Esophagus muscularis mucosa (tissue), 4 donors: Measurements from ENCODE around the gene C5orf15. TPM values are rescaled to one million over a fixed set of nuclear protein-coding genes. Genes with fewer than 3 reads are reported as not detected.

ENCODE experiments used
- DNase-seq: peaks from one replicate; pipeline ENCODE4 v3.0.0-alpha.2; 2017; ENCODE audit errors: extremely low spot score
- H3K27ac ChIP-seq, 4 donors: fragments of 200-600 bp; sonication (generic); replicated peaks in 1 of 4; 1 replicate in 3 of 4; 2 replicates in 1 of 4; pipeline ENCODE4 v1.5.1; 2016 to 2019; ENCODE audit warnings: mild to moderate bottlenecking in 1 of 4
- H3K27me3 ChIP-seq, 4 donors: fragments of 200-600 bp; sonication (generic); one replicate each; pipeline versions ENCODE4 v1.5.1 to v1.6.0; 2016 to 2019
- H3K36me3 ChIP-seq, 4 donors: fragments of 200-600 bp; sonication (generic); one replicate each; pipeline ENCODE4 v1.5.1; 2016 to 2019
- H3K4me1 ChIP-seq, 4 donors: fragments of 200-600 bp; sonication (generic); one replicate each; pipeline ENCODE4 v1.5.1; 2016 to 2019
- H3K4me3 ChIP-seq, 4 donors: fragments of 200-600 bp; sonication (generic); 1 replicate in 2 of 4; 2 replicates in 2 of 4; pipeline ENCODE4 v1.5.1; 2016 to 2019; ENCODE audit warnings: mild to moderate bottlenecking in 4 of 4, moderate library complexity in 1 of 4
- H3K9me3 ChIP-seq, 4 donors: fragments of 200-600 bp; sonication (generic); 1 replicate in 3 of 4; 2 replicates in 1 of 4; pipeline ENCODE4 v1.5.1; 2016 to 2019
- EP300 ChIP-seq: sonication (generic); formaldehyde crosslinking; IDR thresholded peaks from one replicate; pipeline ENCODE4 v1.6.1; 2017; ENCODE audit warnings: antibody characterized with exemption
- POLR2A ChIP-seq: fragments of 450-650 bp; IDR thresholded peaks from one replicate; pipeline ENCODE4 v1.6.1; 2017; ENCODE audit warnings: antibody characterized with exemption, moderate library complexity, mild to moderate bottlenecking, low read depth
- POLR2AphosphoS5 ChIP-seq, 2 donors: sonication (generic); formaldehyde crosslinking; IDR thresholded peaks; one replicate each; pipeline ENCODE4 v1.6.1; 2017; ENCODE audit warnings: antibody characterized with exemption in 2 of 2
- WGBS: methylation state at CpG from one replicate; pipeline ENCODE4 v1.1.5; 2018; 5-methylcytosine and 5-hydroxymethylcytosine counted together
- intact Hi-C: fragments of 100-400 bp; cut with DNase I; formaldehyde crosslinking; loops from one replicate; pipeline ENCODE4 v1.15.1; 2023
- total RNA-seq, 4 donors: library from RNA; depleted of rRNA; stranded (reverse); fragments of >200 nt; gene quantifications; one replicate each; pipeline versions ENCODE4 v1.1.0 to v1.2.1, GENCODE V29; 2016
- TF ChIP-seq, protein P1 (sequence below), 3 experiments: fragments of 200-600 bp in 2 of 3; fragments of 450-650 bp in 1 of 3; sonication (generic) in 2 of 3; IDR thresholded peaks; one replicate each; pipeline ENCODE4 v1.5.1; 2017 to 2019; ENCODE audit warnings: antibody characterized with exemption in 3 of 3, mild to moderate bottlenecking in 2 of 3, moderate library complexity in 1 of 3

Gene C5orf15
- total RNA-seq, 4 donors from 2014 or later: 20.3 to 26.1 (median 22.2) TPM

DNA sequence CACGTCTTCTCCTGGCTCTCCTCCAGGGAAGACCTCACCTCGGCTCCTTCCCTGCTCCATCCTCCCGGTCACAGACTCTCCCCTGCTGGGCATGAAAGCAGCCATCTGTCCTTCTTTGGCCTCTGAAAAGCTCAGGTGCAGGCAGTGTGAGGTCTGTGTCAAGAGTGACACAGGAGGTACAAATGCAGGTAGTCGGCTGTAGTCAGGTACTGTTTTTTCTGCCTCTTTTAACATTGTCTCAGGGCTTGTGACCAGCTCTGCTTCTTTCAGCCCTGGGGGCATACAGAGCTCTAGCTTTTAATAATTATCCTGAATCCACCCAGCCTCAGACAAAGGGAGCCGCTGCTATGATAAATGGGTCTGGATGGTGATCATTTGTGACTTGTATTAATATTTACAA, 46.4 kb downstream of the C5orf15 start:
- H3K9me3 ChIP-seq: no peaks in the 10 kb centered on the region
- WGBS: 54% methylated on average over 5 of the region's 5 CpGs
- TF ChIP-seq, protein P1, sequence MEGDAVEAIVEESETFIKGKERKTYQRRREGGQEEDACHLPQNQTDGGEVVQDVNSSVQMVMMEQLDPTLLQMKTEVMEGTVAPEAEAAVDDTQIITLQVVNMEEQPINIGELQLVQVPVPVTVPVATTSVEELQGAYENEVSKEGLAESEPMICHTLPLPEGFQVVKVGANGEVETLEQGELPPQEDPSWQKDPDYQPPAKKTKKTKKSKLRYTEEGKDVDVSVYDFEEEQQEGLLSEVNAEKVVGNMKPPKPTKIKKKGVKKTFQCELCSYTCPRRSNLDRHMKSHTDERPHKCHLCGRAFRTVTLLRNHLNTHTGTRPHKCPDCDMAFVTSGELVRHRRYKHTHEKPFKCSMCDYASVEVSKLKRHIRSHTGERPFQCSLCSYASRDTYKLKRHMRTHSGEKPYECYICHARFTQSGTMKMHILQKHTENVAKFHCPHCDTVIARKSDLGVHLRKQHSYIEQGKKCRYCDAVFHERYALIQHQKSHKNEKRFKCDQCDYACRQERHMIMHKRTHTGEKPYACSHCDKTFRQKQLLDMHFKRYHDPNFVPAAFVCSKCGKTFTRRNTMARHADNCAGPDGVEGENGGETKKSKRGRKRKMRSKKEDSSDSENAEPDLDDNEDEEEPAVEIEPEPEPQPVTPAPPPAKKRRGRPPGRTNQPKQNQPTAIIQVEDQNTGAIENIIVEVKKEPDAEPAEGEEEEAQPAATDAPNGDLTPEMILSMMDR (IDR thresholded peaks at IDR 0.05): no peak
- TF ChIP-seq POLR2A (no peak), POLR2AphosphoS5 (IDR thresholded peaks at IDR 0.05) (no peak)
- no peak overlapping the region for H3K27ac ChIP-seq
- DNase-seq: no peak
- peaks cover 0 to 21% (median 0%) of the 10 kb centered on the region in 4 donors for H3K27me3 ChIP-seq
- no peaks in the 10 kb centered on the region for H3K4me1 ChIP-seq
- intact Hi-C loops: no loop called here
- H3K4me3 ChIP-seq: no peak overlapping the region
- H3K36me3 ChIP-seq: no peaks in the 10 kb centered on the region

DNA sequence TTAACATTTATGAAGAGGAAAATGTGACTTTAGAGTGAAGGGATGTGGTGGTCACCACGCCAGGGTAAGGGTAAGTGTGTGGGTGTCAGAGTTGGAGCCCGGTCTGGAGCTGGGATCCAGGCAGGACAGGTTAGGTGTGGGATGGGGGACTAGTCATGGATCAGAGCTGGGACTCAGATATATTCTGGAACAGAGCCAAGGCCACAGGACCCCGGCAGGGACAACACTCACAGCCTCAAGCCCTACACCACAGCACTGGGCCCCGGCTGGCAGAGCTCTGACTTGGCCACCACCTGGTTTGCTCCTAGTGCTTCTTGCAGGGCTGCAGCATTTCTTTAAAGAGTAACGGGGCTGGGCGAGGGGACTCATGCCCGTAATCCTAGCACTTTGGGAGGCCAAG, 47.4 kb downstream of the C5orf15 start:
- WGBS: 89% methylated on average over 7 of the region's 7 CpGs
- H3K27ac ChIP-seq: no peak overlapping the region
- no peak overlapping the region for H3K4me3 ChIP-seq
- peaks cover 0 to 21% (median 0%) of the 10 kb centered on the region in 4 donors for H3K27me3 ChIP-seq
- no peaks in the 10 kb centered on the region for H3K4me1 ChIP-seq
- no peak for TF ChIP-seq EP300
- TF ChIP-seq, protein P1 (IDR thresholded peaks at IDR 0.05): no peak
- TF ChIP-seq POLR2AphosphoS5 (IDR thresholded peaks at IDR 0.05): no peak
- no peak for TF ChIP-seq POLR2A
- DNase-seq: no peak
- no peaks in the 10 kb centered on the region for H3K9me3 ChIP-seq
- no peaks in the 10 kb centered on the region for H3K36me3 ChIP-seq
- intact Hi-C loops: no loop called here

DNA sequence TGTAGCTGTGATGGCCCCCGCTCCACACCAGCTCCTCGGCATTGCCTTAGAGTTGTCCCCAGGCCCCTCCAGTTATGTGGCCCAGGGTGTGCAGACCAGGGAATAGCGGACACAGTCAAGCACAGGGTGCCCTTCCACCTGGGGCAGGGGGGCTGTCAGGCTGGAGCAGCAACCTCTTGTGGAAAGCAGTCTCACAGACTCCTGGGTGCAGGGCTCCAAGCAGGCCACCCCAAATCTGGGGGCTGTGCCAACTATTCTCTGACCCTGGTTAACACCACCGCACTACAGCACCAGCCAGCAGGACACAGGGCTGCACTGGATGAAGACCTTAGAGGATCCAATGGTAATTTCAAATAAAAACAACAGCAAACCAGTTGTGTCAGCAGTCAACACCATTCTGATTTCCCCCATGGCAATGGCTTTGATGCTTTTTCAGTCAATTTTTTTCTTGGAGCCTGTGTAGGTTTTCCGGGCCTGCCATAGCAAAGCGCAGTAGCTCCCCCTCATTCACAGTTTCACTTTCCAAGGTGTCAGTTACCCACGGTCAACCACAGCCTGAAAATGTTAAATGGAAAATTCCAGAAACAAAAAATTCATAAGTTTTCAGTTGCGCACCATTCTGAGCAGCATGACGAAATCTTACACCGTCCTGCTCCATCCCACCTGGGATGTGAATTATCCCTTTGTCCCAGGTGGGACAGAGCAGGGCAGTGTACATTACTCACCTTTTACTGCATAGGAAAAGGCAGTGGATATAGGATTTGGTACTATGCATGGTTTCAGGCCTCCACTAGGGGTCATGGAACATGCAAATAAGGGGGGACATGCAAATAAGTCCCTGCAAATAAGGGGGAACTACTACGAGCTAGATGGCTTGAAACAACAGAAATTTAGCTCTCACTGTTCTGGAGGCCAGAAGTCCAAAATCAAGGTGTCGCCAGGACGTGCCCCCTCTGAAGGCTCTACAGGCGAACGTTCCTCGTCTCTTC, 49.0 kb downstream of the C5orf15 start:
- H3K4me3 ChIP-seq: no peak overlapping the region
- intact Hi-C loops: no loop called here
- H3K9me3 ChIP-seq: no peaks in the 10 kb centered on the region
- 88% methylated on average over 15 of the region's 16 CpGs for WGBS
- no peak for DNase-seq
- no peaks in the 10 kb centered on the region for H3K4me1 ChIP-seq
- H3K27ac ChIP-seq: no peak overlapping the region
- peaks cover 0 to 12% (median 0%) of the 10 kb centered on the region in 4 donors for H3K27me3 ChIP-seq
- H3K36me3 ChIP-seq: no peaks in the 10 kb centered on the region
- TF ChIP-seq POLR2AphosphoS5 (IDR thresholded peaks at IDR 0.05) (no peak), POLR2A (no peak)

DNA sequence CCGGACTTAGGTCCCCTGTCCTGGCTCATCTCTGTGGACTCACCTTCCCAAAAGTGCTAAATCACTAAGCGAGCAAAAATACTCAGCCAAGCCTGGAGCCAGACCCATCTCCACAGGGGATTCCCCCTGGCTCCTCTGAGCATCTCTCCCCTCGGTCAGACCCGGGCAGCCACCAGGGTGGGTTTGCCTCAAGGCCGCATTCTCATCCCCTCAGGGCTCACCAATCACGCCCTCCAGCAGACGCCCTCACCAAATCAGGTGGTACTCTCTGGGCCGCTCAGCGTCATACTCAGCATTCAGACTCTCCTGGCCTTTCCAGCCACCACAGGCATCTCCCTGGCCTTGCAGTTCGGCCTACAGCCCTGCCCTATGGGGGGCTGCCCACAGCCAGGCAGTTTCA, 49.7 kb downstream of the C5orf15 start:
- Histone ChIP-seq H3K4me3 (no peak overlapping the region), H3K27ac (no peak overlapping the region), H3K4me1 (no peaks in the 10 kb centered on the region), H3K27me3 (peaks cover 0 to 12% (median 0%) of the 10 kb centered on the region in 4 donors), H3K36me3 (no peaks in the 10 kb centered on the region), H3K9me3 (no peaks in the 10 kb centered on the region)
- TF ChIP-seq POLR2AphosphoS5 (IDR thresholded peaks at IDR 0.05) (no peak), EP300 (no peak), POLR2A (no peak)
- TF ChIP-seq, protein P1 (IDR thresholded peaks at IDR 0.05): no peak
- no peak for DNase-seq
- intact Hi-C loops: no loop called here
- 88% methylated on average over 8 of the region's 10 CpGs for WGBS

DNA sequence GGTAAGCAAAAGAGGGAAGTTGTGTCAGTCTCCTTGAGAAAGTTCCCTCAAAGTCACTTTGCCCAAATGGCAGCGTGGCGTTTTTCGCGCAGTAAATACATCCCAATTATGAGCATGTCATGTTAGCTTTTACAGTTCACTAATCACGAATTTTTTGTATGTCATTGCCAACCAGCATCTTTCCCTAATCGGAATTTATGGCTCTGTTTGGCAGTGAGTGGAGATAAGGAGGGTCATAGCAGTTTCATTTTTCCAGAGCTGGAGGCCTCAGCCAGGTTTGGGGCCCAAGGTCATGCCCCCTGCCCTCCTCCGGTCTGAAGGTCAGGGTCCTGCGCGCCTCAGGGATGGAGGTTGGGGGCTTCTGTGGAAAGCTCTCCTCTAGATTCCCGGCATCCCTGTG, 50.1 kb downstream of the C5orf15 start:
- H3K36me3 ChIP-seq: no peaks in the 10 kb centered on the region
- H3K4me3 ChIP-seq: no peak overlapping the region
- H3K9me3 ChIP-seq: no peaks in the 10 kb centered on the region
- intact Hi-C loops: no loop called here
- WGBS: 91% methylated on average over 9 of the region's 10 CpGs
- no peaks in the 10 kb centered on the region for H3K4me1 ChIP-seq
- H3K27me3 ChIP-seq: peaks cover 0 to 12% (median 0%) of the 10 kb centered on the region in 4 donors
- no peak for DNase-seq
- TF ChIP-seq POLR2AphosphoS5 (IDR thresholded peaks at IDR 0.05) (no peak), POLR2A (no peak), EP300 (no peak)
- TF ChIP-seq, protein P1 (IDR thresholded peaks at IDR 0.05): no peak
- H3K27ac ChIP-seq: no peak overlapping the region
